Spleen (tissue), 7 donors: ENCODE data around the gene DEPP1.

Experiments
- POLR2A ChIP-seq, 3 donors: fragments of 450-650 bp; IDR thresholded peaks; one replicate each; pipeline ENCODE4 v1.5.1; 2017; ENCODE audit warnings: antibody characterized with exemption in 3 of 3, mild to moderate bottlenecking in 1 of 3
- TF ChIP-seq, protein P1 (sequence below), 11 experiments: fragments of 200-600 bp in 7 of 11; fragments of 450-650 bp in 4 of 11; sonication (generic) in 4 of 11; IDR thresholded peaks in 8 of 11; conservative IDR thresholded peaks in 3 of 11; 1 replicate in 7 of 11; 2 replicates in 4 of 11; pipeline versions ENCODE4 v1.4.0 to v1.8.0; 2016 to 2021; ENCODE audit warnings: antibody characterized with exemption in 11 of 11, inconsistent platforms in 4 of 11, mild to moderate bottlenecking in 1 of 11
- donor health status: DM: no; HTN: no; CAD: no; lungs with moderate emphysema.
- donor health status: DM: no; HTN: no; CAD: no.
- donor health status: DM: no; HTN: no; CAD: no.

DNA sequence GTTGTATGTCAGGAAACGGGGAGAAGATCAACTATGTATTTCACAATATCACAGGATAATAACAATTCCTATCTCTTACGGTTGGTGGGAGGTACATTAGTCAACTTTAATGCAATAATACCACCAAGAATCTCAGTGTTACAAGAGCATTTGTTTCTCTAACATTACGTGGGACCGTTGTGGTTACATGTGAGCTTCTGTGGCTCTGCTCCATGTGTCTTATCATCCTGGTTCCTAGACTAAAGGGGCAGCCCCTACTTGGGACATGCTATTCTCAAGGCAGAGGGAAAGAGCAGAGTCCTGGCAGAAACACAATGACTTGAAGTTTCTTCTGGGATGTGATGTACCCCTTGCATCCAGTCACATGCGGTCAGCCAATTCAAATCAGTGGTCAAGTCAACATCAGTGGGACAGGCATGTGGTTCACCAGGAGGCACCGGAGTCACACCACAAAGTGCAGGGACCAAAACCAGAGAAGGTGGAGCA is 19.6 kb upstream of the DEPP1 start:
- TF ChIP-seq, protein P1, sequence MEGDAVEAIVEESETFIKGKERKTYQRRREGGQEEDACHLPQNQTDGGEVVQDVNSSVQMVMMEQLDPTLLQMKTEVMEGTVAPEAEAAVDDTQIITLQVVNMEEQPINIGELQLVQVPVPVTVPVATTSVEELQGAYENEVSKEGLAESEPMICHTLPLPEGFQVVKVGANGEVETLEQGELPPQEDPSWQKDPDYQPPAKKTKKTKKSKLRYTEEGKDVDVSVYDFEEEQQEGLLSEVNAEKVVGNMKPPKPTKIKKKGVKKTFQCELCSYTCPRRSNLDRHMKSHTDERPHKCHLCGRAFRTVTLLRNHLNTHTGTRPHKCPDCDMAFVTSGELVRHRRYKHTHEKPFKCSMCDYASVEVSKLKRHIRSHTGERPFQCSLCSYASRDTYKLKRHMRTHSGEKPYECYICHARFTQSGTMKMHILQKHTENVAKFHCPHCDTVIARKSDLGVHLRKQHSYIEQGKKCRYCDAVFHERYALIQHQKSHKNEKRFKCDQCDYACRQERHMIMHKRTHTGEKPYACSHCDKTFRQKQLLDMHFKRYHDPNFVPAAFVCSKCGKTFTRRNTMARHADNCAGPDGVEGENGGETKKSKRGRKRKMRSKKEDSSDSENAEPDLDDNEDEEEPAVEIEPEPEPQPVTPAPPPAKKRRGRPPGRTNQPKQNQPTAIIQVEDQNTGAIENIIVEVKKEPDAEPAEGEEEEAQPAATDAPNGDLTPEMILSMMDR (IDR thresholded peaks at IDR 0.05 in 8 of 11, conservative IDR thresholded peaks at IDR 0.05 in 3 of 11) = no peak
- no peak for TF ChIP-seq POLR2A (IDR thresholded peaks at IDR 0.05)
